Stomach smooth muscle (tissue), 2 donors: ENCODE measurements around the gene NXN.
"Not testable (repeated sequence)": the region's sequence is repeated elsewhere in the genome, so short reads cannot be mapped to it uniquely, and the experiment has no call there.

Experiments used
- H3K27ac ChIP-seq: one replicate; pipeline ENCODE4 v1.7.0; 2013; ENCODE audit warnings: mild to moderate bottlenecking, low read length, inconsistent platforms
- H3K27me3 ChIP-seq, 2 donors: one replicate each; pipeline ENCODE4 v1.7.0; 2013; ENCODE audit warnings: low read length in 2 of 2; ENCODE audit not compliant: insufficient read depth in 2 of 2, control insufficient read depth in 1 of 2
- H3K36me3 ChIP-seq, 2 donors: one replicate each; pipeline ENCODE4 v1.7.0; 2013; ENCODE audit warnings: low read length in 2 of 2; ENCODE audit not compliant: control insufficient read depth in 2 of 2, insufficient read depth in 2 of 2
- H3K4me1 ChIP-seq: one replicate; pipeline ENCODE4 v1.7.0; 2013; ENCODE audit warnings: low read length; ENCODE audit not compliant: control insufficient read depth, insufficient read depth
- H3K4me3 ChIP-seq, 2 donors: one replicate each; pipeline ENCODE4 v1.7.0; 2013; ENCODE audit warnings: low read length in 2 of 2
- H3K9ac ChIP-seq, 2 donors: one replicate each; pipeline ENCODE4 v1.7.0; 2013; ENCODE audit warnings: low read length in 2 of 2, mild to moderate bottlenecking in 1 of 2
- H3K9me3 ChIP-seq, 2 donors: one replicate each; pipeline ENCODE4 v1.7.0; 2013; ENCODE audit warnings: low read length in 2 of 2; ENCODE audit not compliant: control insufficient read depth in 2 of 2
- donor health status: healthy.
- donor health status: Pancreatic carcinoma.

NXN gene

DNA sequence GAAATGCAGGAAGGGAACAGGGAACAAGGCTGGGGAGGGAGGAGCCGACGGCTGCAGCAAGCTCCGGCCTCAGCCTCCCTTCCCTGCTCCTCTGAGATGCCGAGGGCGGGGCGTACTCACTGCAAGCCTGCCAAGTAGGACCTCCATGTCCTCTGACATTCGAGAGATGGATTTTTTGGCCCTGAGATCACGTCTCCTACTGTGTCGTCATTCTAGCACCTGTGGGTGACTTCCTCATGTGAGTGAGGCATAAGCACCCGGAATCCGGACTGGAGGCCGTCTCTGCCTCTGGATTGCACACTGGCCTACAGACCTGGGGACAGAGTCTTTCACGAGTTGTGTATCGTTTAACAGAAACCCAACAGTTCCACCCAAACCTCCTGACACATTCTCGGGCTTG, 183.0 kb downstream of the NXN start:
- Histone ChIP-seq H3K4me1 (peaks cover 23% of the 10 kb centered on the region), H3K27me3 (no peaks in the 10 kb centered on the region), H3K27ac (peak overlapping the region; percentile 11), H3K4me3 (no peak overlapping the region), H3K9ac (no peak overlapping the region), H3K36me3 (peaks cover 12 to 18% of the 10 kb centered on the region in 2 donors), H3K9me3 (no peaks in the 10 kb centered on the region)

DNA sequence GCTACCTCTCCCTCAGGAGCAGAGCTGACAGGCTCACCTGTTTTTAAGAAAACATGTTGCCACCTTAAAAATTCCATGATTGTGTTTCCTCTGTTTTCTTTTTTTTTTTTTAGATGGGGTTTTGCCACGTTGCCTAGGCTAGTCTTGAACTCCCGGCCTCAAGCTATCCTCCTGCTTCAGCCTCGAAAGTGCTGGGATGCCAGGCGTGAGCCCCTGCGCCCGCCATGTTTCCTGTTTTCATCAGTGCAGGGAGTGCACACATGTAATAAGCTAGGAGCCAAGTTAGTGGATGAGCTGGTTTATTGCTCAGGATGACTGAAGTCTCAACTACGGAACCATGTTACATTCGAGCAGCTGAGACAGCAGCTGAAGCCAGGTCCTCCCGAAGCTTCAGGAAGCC, 183.9 kb downstream of the NXN start:
- H3K27me3 ChIP-seq = no peaks in the 10 kb centered on the region
- peak overlapping the region; percentile 70 for H3K27ac ChIP-seq
- H3K9ac ChIP-seq = no peak overlapping the region
- H3K4me1 ChIP-seq = peaks cover 31% of the 10 kb centered on the region
- no peak overlapping the region for H3K4me3 ChIP-seq
- H3K9me3 ChIP-seq = no peaks in the 10 kb centered on the region
- H3K36me3 ChIP-seq = peaks cover 12 to 20% of the 10 kb centered on the region in 2 donors

DNA sequence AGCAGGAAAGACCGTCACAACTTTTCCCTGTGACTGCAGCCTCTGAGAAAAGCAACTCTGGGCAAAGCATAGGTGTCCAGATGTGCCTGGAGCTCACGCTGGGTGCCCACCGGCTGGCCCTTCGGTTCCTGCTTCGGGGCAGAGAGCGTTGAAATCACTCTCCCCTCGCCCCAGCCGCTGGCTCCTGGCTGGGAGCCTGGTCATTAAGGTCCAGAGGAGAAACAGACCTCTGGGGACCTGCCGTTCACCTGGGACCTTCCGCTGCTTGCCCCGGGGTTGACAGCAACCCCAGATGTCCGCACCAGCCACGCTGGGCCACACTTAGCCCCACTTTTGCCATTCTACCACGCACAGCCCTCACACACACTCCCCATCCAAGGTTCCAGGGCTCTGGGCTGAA, 184.3 kb downstream of the NXN start:
- peak overlapping the region in 1 of 2 donors; percentile 64 for H3K4me3 ChIP-seq

DNA sequence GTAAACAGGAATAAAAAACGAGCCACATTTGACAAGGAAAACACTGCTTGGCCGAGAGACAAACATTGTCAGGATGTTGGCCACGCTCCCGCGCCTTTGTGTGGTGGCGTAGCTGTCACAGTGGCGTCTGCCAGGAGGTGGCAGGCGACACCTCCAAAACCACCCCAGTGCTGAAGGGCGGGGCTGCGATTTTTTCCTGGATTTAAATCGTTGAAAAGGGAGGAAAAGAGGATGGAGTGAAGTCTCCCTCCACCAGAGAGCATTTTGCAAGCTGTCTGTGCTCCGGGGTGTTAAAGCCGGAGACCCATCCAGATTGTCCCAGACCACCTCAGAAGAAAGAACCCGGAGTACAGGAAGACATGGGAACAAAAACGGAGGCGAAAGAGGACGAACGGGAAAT, 184.7 kb downstream of the NXN start:
- Histone ChIP-seq H3K4me1 (peaks cover 36% of the 10 kb centered on the region), H3K27ac (peak overlapping the region; percentile 70), H3K4me3 (peak overlapping the region in 1 of 2 donors; percentile 64), H3K9ac (peak overlapping the region; percentile 36 to 37), H3K9me3 (no peaks in the 10 kb centered on the region), H3K36me3 (peaks cover 8 to 15% of the 10 kb centered on the region in 2 donors), H3K27me3 (no peaks in the 10 kb centered on the region)

More for the DNA sequence above, 184.3 kb downstream of the NXN start:
- Histone ChIP-seq H3K9ac (peak overlapping the region in 1 of 2 donors; percentile 36), H3K27ac (peak overlapping the region; percentile 70), H3K36me3 (peaks cover 10 to 18% of the 10 kb centered on the region in 2 donors), H3K27me3 (no peaks in the 10 kb centered on the region), H3K4me1 (peaks cover 32% of the 10 kb centered on the region), H3K9me3 (no peaks in the 10 kb centered on the region)

DNA sequence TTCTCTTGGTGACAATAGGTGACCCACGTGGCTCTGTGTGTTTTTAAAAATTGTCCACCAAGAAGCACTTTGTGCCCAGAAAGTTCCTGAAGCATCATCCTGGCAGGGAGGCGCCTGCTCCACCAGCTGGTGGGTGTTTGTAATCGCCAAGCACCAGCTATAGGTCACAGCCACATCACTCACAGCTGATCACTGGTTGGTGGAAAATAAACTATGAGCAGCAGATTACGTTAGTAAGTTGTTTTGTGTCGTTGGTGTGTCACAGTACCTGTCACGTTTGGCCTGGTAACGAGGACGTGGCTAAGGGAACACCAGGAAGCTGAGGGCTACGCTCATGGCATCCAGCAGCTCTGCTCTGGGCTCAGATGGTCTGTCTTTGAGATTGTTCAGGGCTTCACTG, 187.3 kb downstream of the NXN start:
- peaks cover 38% of the 10 kb centered on the region for H3K4me1 ChIP-seq
- no peaks in the 10 kb centered on the region for H3K9me3 ChIP-seq
- H3K27me3 ChIP-seq = no peaks in the 10 kb centered on the region
- H3K4me3 ChIP-seq = no peak overlapping the region
- peaks cover 14 to 27% of the 10 kb centered on the region in 2 donors for H3K36me3 ChIP-seq
- peak overlapping the region; percentile 6 for H3K27ac ChIP-seq
- no peak overlapping the region for H3K9ac ChIP-seq

DNA sequence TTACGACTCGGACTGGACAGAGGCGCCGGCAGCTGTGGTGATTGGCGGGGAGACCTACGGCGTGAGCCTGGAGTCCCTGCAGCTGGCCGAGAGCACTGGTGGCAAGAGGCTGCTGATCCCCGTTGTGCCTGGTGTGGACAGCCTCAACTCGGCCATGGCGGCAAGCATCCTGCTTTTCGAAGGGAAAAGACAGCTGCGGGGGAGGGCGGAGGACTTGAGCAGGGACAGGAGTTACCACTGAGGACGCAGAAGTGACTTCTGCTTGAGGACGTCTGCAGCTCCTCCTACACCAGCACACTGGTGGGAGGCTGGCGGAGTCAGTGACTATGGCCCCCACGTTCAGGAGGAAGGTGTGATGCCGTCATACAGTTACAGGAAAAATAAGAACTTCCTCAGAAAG, 187.7 kb downstream of the NXN start:
- no peaks in the 10 kb centered on the region for H3K27me3 ChIP-seq
- H3K4me3 ChIP-seq = no peak overlapping the region
- peak overlapping the region; percentile 6 for H3K27ac ChIP-seq
- H3K9me3 ChIP-seq = no peaks in the 10 kb centered on the region
- H3K4me1 ChIP-seq = peaks cover 38% of the 10 kb centered on the region
- no peak overlapping the region for H3K9ac ChIP-seq
- peaks cover 14 to 27% of the 10 kb centered on the region in 2 donors for H3K36me3 ChIP-seq

DNA sequence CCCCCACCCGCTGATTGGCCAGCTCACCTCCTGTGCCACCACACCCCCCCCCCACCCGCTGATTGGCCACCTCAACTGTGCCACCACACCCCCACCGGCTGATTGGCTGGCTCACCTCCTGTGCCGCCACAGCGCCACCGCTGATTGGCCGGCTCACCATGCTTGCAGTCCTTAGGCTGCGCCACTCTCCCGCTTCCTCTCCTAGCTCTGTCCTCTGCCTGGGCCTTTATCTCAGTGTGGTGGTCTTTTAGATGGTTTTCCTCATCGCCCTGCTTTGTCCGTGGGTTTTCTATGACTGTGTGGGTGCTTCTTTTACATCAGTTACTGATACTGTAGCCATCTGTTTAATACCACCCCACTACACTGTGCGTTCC, 188.7 kb downstream of the NXN start:
- H3K9me3 ChIP-seq, H3K27me3 ChIP-seq, H3K9ac ChIP-seq, H3K27ac ChIP-seq: not testable (repeated sequence)
- Histone ChIP-seq H3K36me3 (peaks cover 14 to 25% of the 10 kb centered on the region in 2 donors), H3K4me3 (peak overlapping the region in 1 of 2 donors; percentile 54), H3K4me1 (peaks cover 38% of the 10 kb centered on the region)

DNA sequence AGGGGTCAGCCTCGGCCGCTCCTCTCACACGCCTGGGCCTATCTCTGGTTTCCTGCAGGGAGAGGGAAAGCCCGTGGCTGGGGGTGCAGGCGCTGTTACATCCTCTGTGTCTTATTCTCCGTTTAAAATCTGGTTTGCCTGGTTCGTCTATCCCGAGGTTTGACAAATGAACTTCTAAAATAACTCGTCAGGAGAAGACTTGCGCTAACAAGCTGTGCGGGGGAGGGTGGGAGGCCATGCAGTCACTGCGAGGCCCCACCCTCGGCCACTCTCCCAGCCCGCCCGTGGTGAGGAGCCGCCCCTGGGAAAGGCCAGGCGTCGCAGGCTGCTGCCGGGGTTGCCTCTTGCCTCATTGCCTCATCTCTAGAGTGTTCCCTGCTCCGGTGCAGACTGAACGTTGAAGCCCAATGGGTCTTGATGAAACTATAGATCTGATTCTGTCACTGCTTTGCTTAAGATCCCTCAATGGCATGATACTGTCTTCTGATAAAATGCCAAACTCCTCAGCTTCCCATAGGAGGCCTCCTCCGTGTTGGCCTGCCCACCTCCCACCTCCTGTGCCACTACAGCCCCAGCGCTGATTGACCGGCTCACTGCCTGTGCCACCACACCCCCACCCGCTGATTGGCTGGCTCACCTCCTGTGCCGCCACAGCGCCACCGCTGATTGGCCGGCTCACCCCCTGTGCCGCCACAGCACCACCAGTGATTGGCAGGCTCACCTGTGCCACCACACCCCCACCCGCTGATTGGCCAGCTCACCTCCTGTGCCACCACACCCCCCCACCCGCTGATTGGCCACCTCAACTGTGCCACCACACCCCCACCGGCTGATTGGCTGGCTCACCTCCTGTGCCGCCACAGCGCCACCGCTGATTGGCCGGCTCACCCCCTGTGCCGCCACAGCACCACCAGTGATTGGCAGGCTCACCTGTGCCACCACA, 189.4 kb downstream of the NXN start:
- not testable (repeated sequence) for H3K27me3 ChIP-seq, H3K27ac ChIP-seq, H3K9ac ChIP-seq, H3K9me3 ChIP-seq, H3K4me3 ChIP-seq
- Histone ChIP-seq H3K36me3 (peaks cover 14 to 25% of the 10 kb centered on the region in 2 donors), H3K4me1 (peaks cover 34% of the 10 kb centered on the region)

DNA sequence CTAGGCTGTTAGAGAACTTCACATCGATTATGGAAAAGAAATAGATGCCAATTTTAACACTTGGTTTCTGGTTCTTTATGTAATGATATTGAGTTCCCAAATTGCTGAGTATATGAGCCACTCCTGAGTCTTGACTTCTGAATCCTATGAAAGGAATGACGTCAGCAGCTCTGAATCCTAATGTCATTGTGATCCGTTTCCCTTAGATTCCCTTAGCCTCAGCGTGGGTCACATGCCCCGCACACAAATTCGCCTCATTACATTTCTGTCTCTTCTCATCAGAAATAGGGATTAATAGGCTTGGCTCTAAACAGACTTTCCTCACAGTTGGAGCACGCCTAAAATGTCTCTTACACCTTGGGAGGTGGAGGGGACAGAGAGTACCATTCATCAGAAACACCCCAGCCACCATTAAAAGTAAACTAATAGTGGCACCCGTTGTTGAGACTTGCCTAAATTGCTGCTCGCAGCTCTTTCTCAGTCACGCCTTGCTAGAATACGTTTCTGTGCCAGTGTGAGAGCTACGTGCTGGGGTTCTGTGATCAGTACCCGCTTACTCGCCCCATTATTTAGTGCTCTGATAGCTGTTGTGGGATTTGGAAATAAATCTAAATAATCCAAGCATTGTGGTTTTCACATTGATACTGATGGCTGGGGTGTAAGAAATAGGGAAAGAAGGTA, 190.3 kb downstream of the NXN start:
- no peaks in the 10 kb centered on the region for H3K9me3 ChIP-seq
- H3K27me3 ChIP-seq = no peaks in the 10 kb centered on the region
- H3K36me3 ChIP-seq = peaks cover 14 to 26% of the 10 kb centered on the region in 2 donors
- H3K4me1 ChIP-seq = peaks cover 33% of the 10 kb centered on the region
- H3K4me3 ChIP-seq = no peak overlapping the region
- H3K9ac ChIP-seq = no peak overlapping the region
- H3K27ac ChIP-seq = no peak overlapping the region

DNA sequence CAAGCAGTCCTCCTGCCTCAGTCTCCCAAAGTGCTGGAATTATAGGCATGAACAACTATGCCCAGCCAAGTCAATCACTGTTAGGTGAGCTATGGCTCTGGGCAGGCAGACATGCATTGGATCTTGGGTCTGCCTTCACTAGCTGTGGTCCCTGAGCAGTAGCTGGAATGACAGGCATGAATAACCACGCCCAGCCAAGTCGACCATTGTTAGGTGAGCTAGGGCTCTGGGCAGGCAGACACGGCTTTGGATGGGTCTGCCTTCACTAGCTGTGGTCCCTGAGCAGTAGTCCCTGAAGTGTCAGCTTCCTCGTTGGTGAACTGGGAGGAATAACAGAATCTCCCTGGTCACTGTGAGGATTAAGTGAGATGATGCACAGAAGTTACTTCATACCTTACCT, 191.0 kb downstream of the NXN start:
- no peak overlapping the region for H3K27ac ChIP-seq

More for the DNA sequence above, 191.0 kb downstream of the NXN start:
- Histone ChIP-seq H3K9ac (no peak overlapping the region), H3K4me3 (no peak overlapping the region), H3K27me3 (no peaks in the 10 kb centered on the region), H3K4me1 (peaks cover 33% of the 10 kb centered on the region), H3K36me3 (peaks cover 14 to 30% of the 10 kb centered on the region in 2 donors), H3K9me3 (no peaks in the 10 kb centered on the region)
